Hematopoietic multipotent progenitor cell treated with erythropoietin and hydrocortisone succinate and interleukin-3 and kit ligand, for 6 days (in vitro differentiated cells): Measurements from ENCODE around the gene RAI1.
A peak's percentile ranks its signal among the peaks of the same experiment; 100 is the strongest.

Source experiments
- DNase-seq: peaks from one replicate; pipeline ENCODE4 v3.0.0-alpha.2; 2015

The RAI1 gene

DNA sequence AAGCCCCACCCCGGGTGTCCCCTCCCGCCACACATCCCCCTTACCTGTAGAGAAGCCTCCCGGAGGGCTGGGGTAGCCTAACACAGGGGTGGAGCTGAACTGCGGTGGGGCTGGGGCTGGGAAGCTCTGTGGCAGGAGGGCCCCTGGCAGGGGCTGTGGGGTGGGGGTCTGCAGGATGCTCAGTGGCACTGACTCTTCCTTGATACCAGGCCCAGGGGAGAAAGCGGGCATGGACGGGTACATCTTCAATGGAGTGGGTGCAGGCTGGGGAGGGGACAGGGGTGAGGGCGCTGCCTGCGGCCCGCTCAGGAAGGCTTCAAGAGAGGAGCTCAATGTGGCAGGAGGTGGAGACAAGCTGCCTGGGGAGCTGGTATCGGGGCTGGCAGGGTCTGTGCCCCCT is 138.8 kb downstream of the RAI1 start:
- no peak for DNase-seq

DNA sequence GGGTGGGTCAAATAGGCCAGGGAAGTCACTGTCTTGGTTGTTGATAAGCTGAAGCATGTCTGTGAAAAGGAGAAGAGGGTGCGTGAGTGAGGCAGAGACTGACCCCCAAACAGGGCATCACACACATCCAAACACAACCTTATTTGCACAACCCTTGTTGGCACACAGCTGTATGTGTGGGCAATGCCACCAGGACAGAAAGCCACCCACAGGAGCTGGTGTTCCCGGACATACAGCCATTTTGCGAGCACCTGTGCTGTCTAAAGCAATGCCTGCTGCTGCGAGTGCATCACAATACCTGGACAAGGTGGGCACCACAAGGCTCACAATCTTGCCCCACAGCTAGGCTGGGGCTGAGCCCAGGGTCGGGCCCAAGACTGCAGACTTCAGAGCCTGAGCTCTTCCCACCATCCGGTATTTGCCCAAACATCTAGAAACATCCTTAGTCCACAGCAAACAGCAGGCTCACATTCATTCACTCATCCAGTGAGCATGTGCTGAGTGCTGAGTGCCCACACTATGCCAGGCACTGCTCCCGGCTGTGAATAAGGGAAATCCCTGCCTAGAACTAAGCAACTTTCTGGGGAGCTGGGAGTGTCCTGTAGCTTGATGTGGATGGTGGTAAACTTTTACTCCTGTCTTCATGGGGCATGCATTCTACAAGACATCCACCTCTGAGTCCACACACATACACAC is 139.4 kb downstream of the RAI1 start:
- DNase-seq: no peak

- no peak for DNase-seq
These were observed 140.9 kb downstream of the RAI1 start for GRCh38 chr17:17822189-17822588.

DNA sequence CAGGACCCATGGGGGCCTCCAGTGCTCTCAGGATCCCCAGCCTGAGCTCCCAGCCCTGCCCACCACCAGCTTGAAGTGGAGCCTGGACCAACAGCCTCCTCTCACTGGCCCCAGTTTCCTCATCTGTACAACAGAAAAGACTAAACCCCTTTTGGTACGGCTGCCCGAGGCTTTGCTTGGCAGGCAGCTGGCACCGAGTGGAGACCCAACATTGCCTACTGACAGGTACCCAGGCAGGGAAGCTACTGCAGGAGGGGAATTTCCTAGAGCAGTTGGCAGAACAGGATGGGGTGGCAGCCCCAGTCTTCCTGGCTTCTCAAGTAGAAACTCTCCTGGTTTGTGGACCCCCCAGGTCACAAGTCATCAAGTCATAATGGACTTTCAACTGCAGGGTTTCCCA is 141.4 kb downstream of the RAI1 start:
- DNase-seq: no peak

- peak; percentile 94 for DNase-seq
These were observed 142.3 kb downstream of the RAI1 start for GRCh38 chr17:17823433-17824118.

GRCh38 chr17:17824119-17824782 is 143.0 kb downstream of the RAI1 start:
- DNase-seq: no peak

- peak; percentile 42 for DNase-seq
These were observed 143.7 kb downstream of the RAI1 start for GRCh38 chr17:17824783-17825614.

- DNase-seq: no peak
These were observed 145.1 kb downstream of the RAI1 start for GRCh38 chr17:17826342-17826713.

DNA sequence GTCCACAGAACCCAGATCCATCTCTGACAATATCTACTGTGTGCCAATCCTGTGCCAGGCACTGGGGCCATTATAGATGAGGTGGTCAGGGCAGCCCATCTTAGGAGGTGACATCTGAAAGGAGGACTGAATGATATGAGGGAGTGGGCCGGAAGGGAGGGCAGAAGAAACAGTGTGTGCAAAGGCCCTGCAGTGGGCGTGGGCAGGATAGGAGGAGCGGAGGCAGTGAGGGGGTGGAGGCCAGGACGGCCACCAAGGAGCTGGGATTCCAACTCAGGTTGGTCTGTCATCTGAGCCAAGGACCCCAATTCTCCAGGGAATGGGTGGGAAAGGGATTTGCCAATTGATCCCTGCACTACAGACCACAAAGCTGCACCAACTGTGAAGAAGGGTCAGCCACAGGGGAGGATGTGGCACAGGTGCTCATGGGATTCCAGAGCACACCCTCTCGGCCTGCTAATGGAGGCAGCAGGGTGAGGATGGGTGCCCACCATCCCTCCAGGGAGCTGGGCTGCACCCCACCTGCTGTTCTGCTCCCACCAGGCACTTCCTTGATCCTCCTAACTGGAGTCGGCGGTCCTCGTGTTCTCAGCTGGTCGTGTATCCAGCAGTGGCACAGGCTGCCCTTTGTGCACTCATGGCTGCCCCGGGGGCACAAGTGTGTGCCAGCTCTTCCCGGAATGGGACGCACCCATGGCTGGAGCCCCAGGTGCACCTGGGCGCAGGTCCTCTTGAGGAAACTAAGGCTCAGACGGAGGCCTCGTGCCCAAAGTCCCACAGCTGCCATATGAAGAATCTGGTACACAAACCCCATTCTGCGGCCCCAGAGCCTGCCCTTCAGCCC is 145.9 kb downstream of the RAI1 start:
- no peak for DNase-seq

DNA sequence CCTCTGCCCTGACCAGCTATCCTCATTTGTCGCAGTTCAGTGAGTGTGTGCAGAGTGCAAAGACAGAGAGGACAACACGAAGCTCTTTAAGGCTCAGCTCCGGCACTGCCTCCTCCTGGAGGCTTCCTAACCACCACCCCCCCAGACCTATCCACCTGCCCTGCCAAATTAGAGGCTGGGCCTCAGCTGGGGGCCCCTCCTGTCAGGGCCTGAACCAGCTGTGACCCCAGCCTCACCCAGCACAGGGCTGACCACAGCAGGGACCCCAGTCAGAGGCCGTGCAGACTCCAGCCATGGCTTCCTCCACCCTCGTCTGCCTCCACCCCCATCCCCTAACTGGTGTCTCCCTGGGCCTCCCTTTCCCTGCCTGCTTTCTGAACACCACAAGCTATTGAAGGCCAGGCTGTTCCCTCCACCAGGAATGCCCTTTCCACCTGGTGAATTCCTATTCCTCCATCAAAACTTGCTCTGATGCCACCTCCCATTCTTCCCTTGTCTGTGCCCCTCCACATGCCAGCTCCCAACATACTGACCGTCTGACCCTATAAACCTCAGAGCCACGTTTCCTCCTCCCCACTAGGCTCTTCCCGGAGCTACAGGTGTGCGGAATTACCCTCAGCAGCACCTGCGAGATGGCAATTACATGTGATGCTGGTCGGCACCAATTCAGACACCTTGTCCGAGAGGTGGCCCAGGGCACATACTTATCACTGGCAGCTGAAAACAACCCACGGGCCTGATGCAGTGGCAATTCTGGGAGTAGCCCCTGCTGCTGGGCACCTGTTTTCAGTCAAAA is 146.8 kb downstream of the RAI1 start:
- DNase-seq: no peak

- DNase-seq: no peak
These were observed 149.0 kb downstream of the RAI1 start for GRCh38 chr17:17830269-17830567.

DNA sequence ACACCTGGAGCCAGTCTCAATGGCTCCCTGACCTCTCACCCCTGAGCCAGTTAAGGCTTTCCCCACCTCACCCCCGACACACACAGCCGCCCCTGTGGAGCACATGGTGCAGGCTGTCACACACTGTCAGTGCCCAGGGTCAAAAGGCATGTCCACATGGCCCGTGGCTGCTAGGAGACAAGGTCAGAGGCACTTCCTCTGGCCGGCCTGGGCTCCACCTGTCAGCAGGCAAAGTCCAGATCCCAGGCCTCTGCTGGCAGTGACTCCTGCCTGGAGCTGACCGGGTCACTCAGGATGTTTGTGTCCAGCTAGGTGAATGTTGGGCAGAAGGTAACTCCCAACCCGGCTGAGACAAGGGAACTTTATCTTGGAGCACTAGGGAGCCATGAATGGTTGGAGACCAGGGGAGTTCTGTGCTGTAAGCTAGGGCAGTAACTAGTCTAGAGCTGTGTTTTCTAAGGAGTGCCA is 149.5 kb downstream of the RAI1 start:
- DNase-seq: no peak

DNA sequence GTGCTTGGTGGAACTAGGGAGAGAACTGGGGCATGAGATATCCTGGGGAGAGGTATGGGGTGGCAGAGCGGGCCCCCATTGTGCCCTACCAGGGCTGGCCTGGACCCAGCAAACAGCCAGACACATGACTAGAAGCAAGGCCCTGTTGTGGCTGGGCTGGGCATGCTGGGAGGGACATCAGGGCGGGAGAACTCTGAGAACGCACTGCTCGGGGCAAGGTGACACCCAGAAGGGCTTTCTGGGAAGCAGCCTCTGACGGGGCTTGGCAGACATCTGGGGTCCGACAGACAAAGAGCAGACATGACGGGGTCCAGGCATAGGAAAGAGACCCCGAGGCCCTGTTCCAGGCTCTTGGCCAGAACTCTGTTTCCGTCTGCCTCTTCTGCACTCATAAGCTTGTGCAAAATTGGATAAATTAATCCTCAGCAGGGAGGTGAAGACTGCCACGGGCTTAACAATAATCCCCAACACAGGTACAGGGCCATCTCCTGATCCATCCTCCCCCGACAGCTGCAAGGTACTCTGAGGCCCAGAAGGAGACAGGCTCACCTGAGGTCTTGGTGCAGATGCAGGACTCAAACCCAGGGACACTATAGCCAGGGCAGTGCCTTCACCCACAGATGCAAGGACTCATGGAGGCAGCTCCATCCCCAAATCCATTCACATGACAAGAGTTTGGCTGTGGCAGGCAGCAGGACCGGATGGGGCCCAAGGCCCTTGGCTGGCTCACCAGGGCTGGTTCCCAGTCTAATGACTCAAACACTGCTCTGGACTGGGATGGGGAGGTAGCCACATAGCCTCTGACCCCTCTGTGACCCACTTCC is 150.2 kb downstream of the RAI1 start:
- DNase-seq: no peak

- no peak for DNase-seq
These were observed 150.7 kb downstream of the RAI1 start for GRCh38 chr17:17832032-17832363.

DNA sequence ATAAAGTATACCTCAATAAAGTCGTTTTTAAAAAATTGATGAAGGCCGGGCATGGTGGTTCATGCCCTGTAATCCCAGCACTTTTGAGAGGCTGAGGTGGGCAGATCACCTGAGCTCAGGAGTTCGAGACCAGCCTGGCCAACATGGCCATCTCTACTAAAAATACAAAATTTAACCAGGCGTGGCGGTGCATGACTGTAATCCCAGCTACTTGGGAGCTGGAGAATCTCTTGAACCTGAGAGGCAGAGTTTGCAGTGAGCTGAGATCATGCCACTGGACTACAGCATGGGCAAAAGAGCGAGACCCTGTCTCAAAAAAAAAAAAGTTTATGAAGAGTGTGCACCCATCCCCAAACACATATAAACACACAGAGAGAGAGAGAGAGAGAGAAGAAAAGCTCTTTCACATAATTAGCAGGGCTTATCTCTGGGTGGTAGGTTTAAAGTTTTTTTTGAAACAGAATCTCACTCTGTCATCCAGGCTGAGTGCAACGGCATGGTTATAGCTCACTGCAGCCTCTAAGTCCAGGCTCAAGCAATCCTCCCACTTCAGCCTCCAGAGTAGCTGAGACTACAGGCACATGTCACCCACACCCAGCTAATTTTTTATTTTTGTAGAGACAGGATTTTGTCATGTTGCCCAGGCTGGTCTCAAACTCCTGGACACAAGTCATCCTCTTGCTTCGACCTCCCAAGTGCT is 152.6 kb downstream of the RAI1 start:
- peak; percentile 59 for DNase-seq

DNA sequence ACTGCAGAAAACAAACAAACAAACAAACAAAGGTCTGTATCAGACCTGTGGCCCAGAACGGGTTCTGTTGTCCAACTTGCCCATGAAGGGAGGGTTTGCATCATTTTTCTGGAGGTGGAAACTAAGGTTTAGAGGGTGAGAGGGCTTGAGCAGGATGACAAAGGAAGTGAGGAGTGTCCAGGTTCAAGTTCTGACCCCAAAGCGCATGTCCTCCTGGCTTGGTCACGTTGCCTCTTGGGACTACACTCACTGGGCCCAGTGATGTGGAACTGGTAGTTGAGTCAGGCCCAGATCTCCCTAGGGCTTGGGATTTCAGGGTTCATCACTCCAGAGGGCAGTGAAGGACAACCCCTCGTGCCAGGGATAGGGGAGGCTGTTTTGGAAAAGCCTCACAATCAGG is 153.7 kb downstream of the RAI1 start:
- DNase-seq: no peak

GRCh38 chr17:17835415-17836249 is 154.4 kb downstream of the RAI1 start:
- DNase-seq: no peak

GRCh38 chr17:17836250-17836817 is 155.1 kb downstream of the RAI1 start:
- DNase-seq: peak; percentile 98
